ENCODE results near the gene STX17. TPM values are rescaled to one million over a fixed set of nuclear protein-coding genes. Genes with fewer than 3 reads are reported as not detected.

Gene STX17
- total and polyA plus RNA-seq, 10 of the 15 experiments (the other 5 are each of a cell fraction or from before 2014, with no cell fraction given), result 11.5 to 29.3 (median 20.0) TPM

GRCh38 chr9:99966716-99967115 lies 60.3 kb downstream of the STX17 start:
- Histone ChIP-seq H3K4me2 (ENCODE audit: control insufficient read depth, insufficient read depth) (no peak overlapping the region), H4K20me1 (ENCODE audit: control insufficient read depth, insufficient read depth) (no peaks in the 10 kb centered on the region), H3K4me1 (ENCODE audit: control insufficient read depth, insufficient read depth, low read length) (no peaks in the 10 kb centered on the region), H3K4me3 (no peak overlapping the region), H3K9me3 (replicated peaks; ENCODE audit: control insufficient read depth, insufficient read depth, low read length) (no peaks in the 10 kb centered on the region), H3K9ac (ENCODE audit: control insufficient read depth, insufficient read depth, low read length) (no peak overlapping the region), H3K27me3 (replicated peaks in 1 of 2; ENCODE audit: control insufficient read depth in 2 of 2, insufficient read depth in 2 of 2, low read length in 1 of 2) (no peaks in the 10 kb centered on the region), H2AFZ (ENCODE audit: control insufficient read depth, low read depth, low read length) (no peak overlapping the region), H3K79me2 (ENCODE audit: control insufficient read depth, insufficient read depth, low read length) (no peaks in the 10 kb centered on the region), H3K27ac (ENCODE audit: control insufficient read depth, insufficient read depth) (no peak overlapping the region), H3K36me3 (ENCODE audit: control insufficient read depth in 2 of 2, insufficient read depth in 2 of 2, low read length in 1 of 2) (peaks cover 0 to 10% of the 10 kb centered on the region in 2 experiments; a peak in 1 of 4 replicates)
- ChIA-PET POLR2A (no interaction called here), CTCF (no interaction called here), SMC1A (ENCODE audit: uncharacterized antibody, unreplicated experiment) (no interaction called here), RAD21 (ENCODE audit: unreplicated experiment) (no interaction called here)
- FAIRE-seq (no peak), ATAC-seq (no peak), DNase-seq (ENCODE audit: low read depth, low spot score) (no peak)
- intact Hi-C loops (cut with micrococcal nuclease; ENCODE audit: unreplicated experiment), result no loop called here
- BruUV-seq (replicated peaks), result no TSS peak
- in situ Hi-C loops (cut with MboI), result no loop called here
- 73% methylated on average over 2 of the region's 2 CpGs for WGBS (ENCODE audit: insufficient coverage, insufficient replicate concordance, low lambda C conversion rate, missing lambda C conversion rate)
- no peak for TF ChIP-seq FOS (IDR thresholded peaks at IDR 0.05; ENCODE audit: borderline replicate concordance, extremely low read depth, insufficient read length)
- TF ChIP-seq FOXK2 (IDR thresholded peaks at IDR 0.05), result no peak
- no peak for TF ChIP-seq NRF1 (conservative IDR thresholded peaks at IDR 0.05; ENCODE audit: low read depth, low read length)
- TF ChIP-seq SMARCA5 (IDR thresholded peaks at IDR 0.05), result no peak
- TF ChIP-seq MEF2B (IDR thresholded peaks at IDR 0.05; ENCODE audit: partially characterized antibody, poor library complexity, severe bottlenecking), result no peak
- no peak for TF ChIP-seq PAX8 (IDR thresholded peaks at IDR 0.05)
- no peak for TF ChIP-seq CEBPB (IDR thresholded peaks at IDR 0.05; ENCODE audit: borderline replicate concordance in 1 of 2, low read depth in 2 of 2, low read length in 2 of 2)
- TF ChIP-seq SKIL (IDR thresholded peaks at IDR 0.05; ENCODE audit: low read depth, poor library complexity, severe bottlenecking), result no peak
- no peak for TF ChIP-seq RB1 (IDR thresholded peaks at IDR 0.05; ENCODE audit: borderline replicate concordance)
- TF ChIP-seq NR2C1 (IDR thresholded peaks at IDR 0.05), result no peak
- TF ChIP-seq NR2F1 (conservative IDR thresholded peaks at IDR 0.05), result no peak
- TF ChIP-seq ATF2 (IDR thresholded peaks at IDR 0.05; ENCODE audit: low read length), result no peak
- no peak for TF ChIP-seq CUX1 (IDR thresholded peaks at IDR 0.05; ENCODE audit: insufficient replicate concordance, low read depth, low read length)
- no peak for TF ChIP-seq POLR2A (IDR thresholded peaks at IDR 0.05; ENCODE audit: low read depth, low read length)
- TF ChIP-seq ZBTB33 (IDR thresholded peaks at IDR 0.05), result no peak
- TF ChIP-seq MEF2A (IDR thresholded peaks at IDR 0.05; ENCODE audit: insufficient read depth, low read depth, low read length), result no peak
